PFSK-1 (cell line): ENCODE results near the gene PTPRK.

ENCODE experiments used
- FOXP2 ChIP-seq: optimal IDR thresholded peaks from 2 replicates; pipeline ENCODE3; 2011; ENCODE audit warnings: borderline replicate concordance, control low read depth, inconsistent platforms; ENCODE audit not compliant: insufficient read depth; ENCODE audit errors: extremely low read length, extremely low read depth
- POLR2AphosphoS5 ChIP-seq: IDR thresholded peaks from 2 replicates; pipeline ENCODE4 v1.6.1; 2012; ENCODE audit warnings: low read depth, mild to moderate bottlenecking, control low read depth, low read length, moderate library complexity
- REST ChIP-seq, 2 experiments: IDR thresholded peaks; 2 replicates each; pipeline versions ENCODE4 v1.6.1 to v1.8.0; 2011 to 2012; ENCODE audit warnings: low read depth in 2 of 2, low read length in 2 of 2, control low read depth in 1 of 2, inconsistent platforms in 1 of 2, mild to moderate bottlenecking in 1 of 2, moderate library complexity in 1 of 2; ENCODE audit not compliant: insufficient read depth in 1 of 2
- SIN3A ChIP-seq: IDR thresholded peaks from 2 replicates; pipeline ENCODE4 v1.6.1; 2012; ENCODE audit warnings: mild to moderate bottlenecking, low read length, moderate library complexity, borderline replicate concordance; ENCODE audit not compliant: insufficient read depth
- TAF1 ChIP-seq: IDR thresholded peaks from 2 replicates; pipeline ENCODE4 v1.6.1; 2012; ENCODE audit warnings: low read length, control low read depth, borderline replicate concordance; ENCODE audit not compliant: insufficient read depth

The PTPRK gene

GRCh38 chr6:128350416-128351254, 169.8 kb downstream of the PTPRK start:
- TF ChIP-seq FOXP2 (no peak), TAF1 (no peak), SIN3A (no peak), REST (IDR thresholded peaks at IDR 0.05; ENCODE audit: insufficient read depth in 1 of 2, low read depth in 2 of 2, low read length in 2 of 2) (no peak), POLR2AphosphoS5 (no peak)

GRCh38 chr6:128347123-128347522, 173.3 kb downstream of the PTPRK start:
- TF ChIP-seq TAF1 (no peak), FOXP2 (no peak), POLR2AphosphoS5 (no peak), REST (IDR thresholded peaks at IDR 0.05; ENCODE audit: insufficient read depth in 1 of 2, low read depth in 2 of 2, low read length in 2 of 2) (no peak), SIN3A (no peak)

GRCh38 chr6:128346569-128346968, 173.8 kb downstream of the PTPRK start:
- TF ChIP-seq FOXP2 = no peak
- TF ChIP-seq POLR2AphosphoS5 = no peak
- TF ChIP-seq SIN3A = no peak
- TF ChIP-seq REST (IDR thresholded peaks at IDR 0.05; ENCODE audit: insufficient read depth in 1 of 2, low read depth in 2 of 2, low read length in 2 of 2) = no peak
- no peak for TF ChIP-seq TAF1

- TF ChIP-seq REST (IDR thresholded peaks at IDR 0.05; ENCODE audit: insufficient read depth in 1 of 2, low read depth in 2 of 2, low read length in 2 of 2) (no peak), SIN3A (no peak), TAF1 (no peak), FOXP2 (no peak), POLR2AphosphoS5 (no peak)
Measured at GRCh38 chr6:128345278-128345677, 175.1 kb downstream of the PTPRK start.
